LNCAP (cell line): ENCODE data around the gene ZNF500.

Experiments used
- TF ChIP-seq, protein P1 (sequence below): fragments of 450-650 bp; IDR thresholded peaks from 2 replicates; pipeline ENCODE4 v1.5.1; 2017; ENCODE audit warnings: mild to moderate bottlenecking

The ZNF500 gene

GRCh38 chr16:4776141-4776705 is 9.3 kb upstream of the ZNF500 start:
- TF ChIP-seq, protein P1, sequence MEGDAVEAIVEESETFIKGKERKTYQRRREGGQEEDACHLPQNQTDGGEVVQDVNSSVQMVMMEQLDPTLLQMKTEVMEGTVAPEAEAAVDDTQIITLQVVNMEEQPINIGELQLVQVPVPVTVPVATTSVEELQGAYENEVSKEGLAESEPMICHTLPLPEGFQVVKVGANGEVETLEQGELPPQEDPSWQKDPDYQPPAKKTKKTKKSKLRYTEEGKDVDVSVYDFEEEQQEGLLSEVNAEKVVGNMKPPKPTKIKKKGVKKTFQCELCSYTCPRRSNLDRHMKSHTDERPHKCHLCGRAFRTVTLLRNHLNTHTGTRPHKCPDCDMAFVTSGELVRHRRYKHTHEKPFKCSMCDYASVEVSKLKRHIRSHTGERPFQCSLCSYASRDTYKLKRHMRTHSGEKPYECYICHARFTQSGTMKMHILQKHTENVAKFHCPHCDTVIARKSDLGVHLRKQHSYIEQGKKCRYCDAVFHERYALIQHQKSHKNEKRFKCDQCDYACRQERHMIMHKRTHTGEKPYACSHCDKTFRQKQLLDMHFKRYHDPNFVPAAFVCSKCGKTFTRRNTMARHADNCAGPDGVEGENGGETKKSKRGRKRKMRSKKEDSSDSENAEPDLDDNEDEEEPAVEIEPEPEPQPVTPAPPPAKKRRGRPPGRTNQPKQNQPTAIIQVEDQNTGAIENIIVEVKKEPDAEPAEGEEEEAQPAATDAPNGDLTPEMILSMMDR, result no peak

DNA sequence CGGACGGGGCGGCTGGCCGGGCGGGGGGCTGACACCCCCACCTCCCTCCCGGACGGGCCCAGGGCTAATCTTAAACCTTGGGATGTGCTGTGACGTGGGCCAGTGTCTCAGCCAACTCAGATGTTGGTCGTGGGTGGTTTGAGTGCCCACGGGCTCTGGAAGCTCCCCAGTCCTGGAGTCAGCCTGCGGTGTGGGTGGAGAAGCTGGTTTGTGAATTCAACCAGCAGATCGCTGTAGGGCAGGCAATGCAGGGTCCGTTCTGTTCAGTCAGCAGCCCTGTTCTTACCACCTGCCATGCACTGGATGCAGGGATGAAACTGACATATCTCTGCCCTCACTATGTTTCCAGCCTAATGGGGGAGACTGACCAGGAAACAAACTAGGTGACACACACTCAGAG is 8.0 kb upstream of the ZNF500 start:
- TF ChIP-seq, protein P1, result no peak

DNA sequence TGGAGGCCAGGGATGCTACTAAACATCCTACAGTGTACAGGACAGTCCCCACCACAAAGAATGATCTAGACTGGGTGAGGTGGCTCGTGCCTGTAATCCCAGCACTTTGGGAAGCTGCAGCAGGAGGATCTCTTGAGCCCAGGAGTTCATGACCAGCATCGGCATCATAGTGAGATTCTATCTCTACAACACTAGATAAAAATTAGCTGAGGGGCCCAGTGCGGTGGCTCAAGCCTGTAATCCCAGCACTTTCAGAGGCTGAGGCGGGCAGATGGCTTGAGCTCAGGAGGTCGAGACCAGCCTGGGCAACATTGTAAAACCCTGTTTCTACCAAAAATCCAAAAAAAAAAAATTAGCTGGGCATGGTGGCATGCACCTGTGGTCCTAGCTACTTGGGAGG is 5.4 kb upstream of the ZNF500 start:
- TF ChIP-seq, protein P1, result no peak

DNA sequence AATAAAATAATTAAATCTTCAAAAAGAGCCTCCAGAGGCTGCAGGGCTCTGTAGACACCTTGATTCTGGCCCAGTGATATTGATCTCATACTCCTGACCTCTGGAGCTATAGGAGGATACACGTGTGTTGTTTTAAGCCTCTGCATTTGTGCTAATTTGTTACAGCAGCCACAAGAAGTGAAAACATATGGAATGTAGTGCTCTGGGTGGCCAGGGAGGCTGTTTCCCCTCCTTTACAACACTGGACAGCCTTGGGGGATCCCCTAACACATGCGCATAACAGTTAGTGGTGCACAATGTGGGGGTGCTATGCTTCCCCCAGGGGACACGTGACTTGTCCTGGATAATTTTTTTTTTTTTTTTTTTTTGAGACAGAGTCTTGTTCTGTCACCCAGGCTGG is 4.7 kb upstream of the ZNF500 start:
- TF ChIP-seq, protein P1, result no peak

DNA sequence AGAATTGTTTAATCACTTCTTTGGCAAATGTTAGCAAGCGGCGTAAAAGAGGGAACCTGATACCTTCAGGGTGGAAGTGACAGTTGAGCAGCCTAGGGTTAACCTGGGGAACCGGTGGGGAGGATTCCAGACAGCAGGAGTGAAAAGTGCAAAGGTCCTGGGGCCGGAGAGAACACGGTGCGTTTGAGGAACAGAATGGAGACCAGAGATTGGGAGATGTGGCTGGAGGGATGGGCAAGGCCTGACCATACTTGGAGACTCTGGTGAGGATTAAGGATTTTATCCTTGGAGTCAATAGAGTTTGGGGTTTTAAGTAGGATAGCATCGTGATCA is 2.3 kb upstream of the ZNF500 start:
- TF ChIP-seq, protein P1, result no peak

GRCh38 chr16:4768549-4769305 is 1.8 kb upstream of the ZNF500 start:
- TF ChIP-seq, protein P1, result no peak

DNA sequence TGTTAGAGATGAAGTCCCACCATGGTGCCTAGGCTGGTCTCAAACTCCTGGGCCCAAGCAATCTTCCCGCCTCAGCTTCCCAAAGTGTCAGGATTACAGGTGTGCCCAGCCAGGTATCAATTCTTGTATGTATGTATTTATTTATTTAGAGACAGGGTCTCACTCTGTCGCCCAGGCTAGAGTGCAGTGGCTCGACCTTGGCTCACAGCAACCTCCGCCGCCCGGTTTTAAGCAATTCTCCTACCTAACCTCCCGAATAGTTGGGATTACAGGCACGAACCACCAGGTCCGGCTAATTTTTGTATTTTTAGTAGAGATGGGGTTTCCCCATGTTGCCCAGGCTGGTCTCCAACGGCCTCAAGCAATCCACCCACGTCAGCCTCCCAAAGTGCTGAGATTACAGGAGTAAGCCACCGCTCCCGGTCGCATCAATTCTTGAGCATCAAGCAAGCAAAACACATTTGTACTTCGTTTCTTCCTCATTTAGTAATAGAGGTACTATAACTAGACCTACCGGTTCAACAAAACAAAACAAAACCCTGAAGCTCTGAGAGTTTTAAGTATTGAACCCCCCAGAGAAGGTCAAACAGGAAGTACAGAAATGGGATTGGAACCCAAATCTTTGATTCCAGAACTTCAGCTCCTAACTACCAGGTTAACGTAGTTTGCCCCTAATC is 1.0 kb upstream of the ZNF500 start:
- TF ChIP-seq, protein P1, result no peak
